Mononuclear cell (primary cell): ENCODE measurements around the gene CHPF. TPM values are rescaled to one million over a fixed set of nuclear protein-coding genes. Genes with fewer than 3 reads are reported as not detected.
A peak's percentile ranks its signal among the peaks of the same experiment; 100 is the strongest.

Experiments used
- H3K27me3 ChIP-seq: 2 replicates; pipeline ENCODE4 v1.6.0; 2011; ENCODE audit warnings: low read length, control low read depth; ENCODE audit not compliant: insufficient read depth
- H3K4me1 ChIP-seq: 2 replicates; pipeline ENCODE4 v1.5.1; 2011; ENCODE audit warnings: mild to moderate bottlenecking, low read length, control low read depth; ENCODE audit not compliant: insufficient read depth
- H3K4me3 ChIP-seq: 2 replicates; pipeline ENCODE4 v1.5.1; 2011; ENCODE audit warnings: mild to moderate bottlenecking, low read length, moderate library complexity
- H3K9me3 ChIP-seq: 2 replicates; pipeline ENCODE4 v1.5.1; 2011; ENCODE audit warnings: low read depth, mild to moderate bottlenecking, control low read depth, low read length
- total RNA-seq: library from RNA; depleted of rRNA; stranded (reverse); fragments of >200 nt; gene quantifications from one replicate; pipeline ENCODE4 v1.2.3, GENCODE V29; 2012

Gene CHPF
- total RNA-seq, 1 donor = 2.7 TPM

DNA sequence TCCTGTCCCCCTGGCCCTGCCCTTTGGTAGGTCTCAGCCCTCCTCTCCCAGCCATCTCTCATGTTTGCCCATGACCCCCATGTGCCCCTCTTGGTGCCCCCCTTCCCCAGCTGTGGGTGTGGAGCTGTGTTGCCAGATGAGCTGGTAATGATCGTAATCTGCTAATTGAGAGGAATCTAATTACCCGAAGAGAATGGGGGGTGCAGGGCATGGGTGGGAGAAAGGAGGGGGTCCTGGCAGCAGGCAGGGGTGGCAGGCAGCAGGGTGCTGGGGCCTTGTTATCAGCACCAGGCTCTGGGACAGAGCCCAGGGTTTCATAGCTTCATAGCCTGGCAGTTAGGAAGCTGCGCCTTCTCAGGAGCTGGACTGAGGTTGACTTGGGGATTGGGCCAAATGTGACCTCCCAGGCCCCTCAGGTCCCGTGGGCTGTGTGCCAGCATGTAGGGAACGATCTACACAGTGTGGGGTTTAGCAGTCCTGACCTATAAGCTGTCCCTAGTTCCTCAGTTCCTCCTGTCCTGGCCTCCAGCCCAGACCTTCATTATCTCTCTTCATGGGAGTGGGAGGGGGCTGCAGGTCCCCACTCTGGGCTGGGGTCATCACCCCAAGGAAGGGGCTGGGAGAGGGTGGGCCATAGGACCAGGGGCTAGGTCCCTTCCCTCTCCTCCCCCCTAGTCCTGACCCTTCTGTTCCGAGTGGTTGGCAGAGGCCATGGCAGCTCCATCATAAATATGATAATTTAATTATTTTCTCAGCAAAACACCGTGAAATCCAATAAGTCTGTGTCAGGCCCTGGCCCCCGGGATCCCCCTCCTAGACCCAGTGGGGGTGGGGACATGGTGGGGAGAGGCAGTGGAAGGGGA, 35.8 kb downstream of the CHPF start:
- H3K27me3 ChIP-seq = peaks cover 23% of the 10 kb centered on the region
- H3K4me1 ChIP-seq = peaks cover 11% of the 10 kb centered on the region
- no peak overlapping the region for H3K4me3 ChIP-seq
- H3K9me3 ChIP-seq = no peaks in the 10 kb centered on the region

DNA sequence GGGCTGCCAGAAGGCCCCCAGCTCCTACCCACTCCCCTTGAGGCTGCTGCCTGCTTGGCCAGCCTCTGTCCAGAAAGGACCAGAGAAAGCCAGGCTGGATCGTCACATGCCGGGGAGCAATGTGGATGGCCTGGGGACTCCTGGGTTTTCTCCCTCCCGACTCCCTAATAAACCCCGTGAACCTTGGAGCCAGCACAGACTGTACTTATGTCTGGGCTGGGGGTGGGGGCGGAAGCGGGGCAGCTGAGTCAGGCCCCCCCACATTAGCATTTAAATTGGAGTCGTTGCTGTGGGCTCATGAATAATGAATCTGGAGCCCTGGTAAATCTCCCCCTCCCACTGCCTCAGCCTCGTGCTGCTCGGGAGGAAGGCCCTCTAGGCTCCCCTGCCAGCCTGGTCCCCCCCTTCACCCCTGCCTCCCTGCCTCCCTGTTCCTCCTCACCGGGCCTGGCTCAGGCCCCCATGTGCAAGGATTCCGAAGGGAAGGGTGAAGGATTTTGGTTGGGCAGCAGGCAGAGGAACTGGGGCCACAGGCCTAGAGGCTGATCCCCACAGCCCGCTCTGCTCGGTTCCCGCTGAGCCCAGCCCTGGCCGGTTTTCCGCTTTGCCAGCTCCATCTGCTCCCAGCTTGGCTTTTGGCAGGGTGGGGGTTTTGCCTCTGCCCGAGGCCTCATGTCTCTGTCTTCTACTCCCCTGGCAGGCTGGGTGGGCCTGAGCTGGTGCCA, 36.6 kb downstream of the CHPF start:
- H3K27me3 ChIP-seq = peaks cover 15% of the 10 kb centered on the region
- H3K4me3 ChIP-seq = no peak overlapping the region
- H3K4me1 ChIP-seq = peaks cover 11% of the 10 kb centered on the region
- no peaks in the 10 kb centered on the region for H3K9me3 ChIP-seq

DNA sequence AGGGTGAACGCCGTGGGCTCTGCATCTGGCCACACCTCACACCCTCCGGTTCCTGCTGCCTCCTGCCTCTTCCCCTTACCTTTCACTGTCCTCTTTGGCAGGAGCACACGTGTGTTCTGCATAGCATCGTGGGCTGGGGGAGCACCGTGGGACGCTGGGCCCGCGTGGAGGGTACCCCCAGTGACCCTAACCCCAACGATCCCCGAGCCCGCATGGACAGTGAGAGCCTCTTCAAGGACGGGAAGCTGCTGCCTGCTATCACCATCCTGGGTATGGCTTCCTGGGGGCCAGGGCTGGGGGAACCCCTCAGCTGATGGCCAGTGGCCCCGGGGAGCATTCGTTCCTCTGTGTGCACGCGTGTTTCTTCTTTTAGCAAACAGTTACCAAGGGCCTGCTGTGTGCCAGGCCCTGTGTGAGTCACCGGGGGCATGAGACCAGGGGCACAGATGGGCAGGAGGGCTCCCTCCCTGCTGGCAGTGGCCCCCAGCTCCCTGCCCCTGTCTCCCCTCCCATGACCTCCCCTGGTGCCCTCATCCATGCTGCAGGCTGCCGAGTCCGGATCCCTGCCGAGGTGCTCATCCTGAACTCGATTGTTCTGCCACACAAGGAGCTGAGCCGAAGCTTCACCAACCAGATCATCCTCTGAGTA, 37.3 kb downstream of the CHPF start:
- Histone ChIP-seq H3K4me1 (peaks cover 11% of the 10 kb centered on the region), H3K27me3 (peaks cover 13% of the 10 kb centered on the region), H3K9me3 (no peaks in the 10 kb centered on the region), H3K4me3 (no peak overlapping the region)

DNA sequence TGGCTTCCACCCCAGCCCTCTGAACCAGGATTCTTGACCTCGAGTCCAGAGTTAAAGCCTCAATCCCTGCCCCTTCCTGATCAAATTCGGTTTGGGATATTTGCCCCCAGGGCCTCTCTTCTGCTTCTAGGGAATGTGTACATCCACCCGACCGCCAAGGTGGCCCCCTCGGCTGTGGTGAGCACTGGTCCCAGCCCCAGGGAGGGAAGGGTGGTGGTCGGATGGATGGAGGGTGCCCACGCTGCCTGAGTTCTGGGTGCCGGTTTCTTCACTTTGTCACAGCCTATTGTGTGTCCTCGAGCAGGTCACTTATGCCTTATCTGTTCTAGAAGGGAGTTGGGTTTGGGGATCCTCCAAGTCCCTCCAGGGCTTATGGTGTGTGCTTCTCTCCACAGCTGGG, 38.0 kb downstream of the CHPF start:
- Histone ChIP-seq H3K4me1 (peaks cover 11% of the 10 kb centered on the region), H3K27me3 (peaks cover 8% of the 10 kb centered on the region), H3K9me3 (no peaks in the 10 kb centered on the region), H3K4me3 (no peak overlapping the region)

DNA sequence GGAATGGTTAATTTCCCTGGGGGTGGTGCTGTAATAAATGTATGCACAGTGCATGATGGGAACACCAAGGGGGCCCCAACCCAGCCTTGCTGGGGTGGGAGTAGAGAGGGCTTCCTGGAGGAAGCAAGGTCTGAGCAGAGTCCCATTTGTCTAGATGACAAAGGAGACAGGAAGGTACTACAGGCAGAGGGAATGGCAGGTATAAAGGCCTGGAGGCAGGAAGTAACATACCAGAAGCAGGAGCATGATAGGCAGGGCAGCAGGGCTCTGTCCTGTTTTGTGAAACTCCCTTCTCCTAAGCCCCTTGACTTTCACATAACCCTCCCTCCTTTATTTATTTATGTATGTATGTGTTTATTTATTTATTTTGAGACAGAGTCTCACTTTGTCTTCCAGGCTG, 41.0 kb downstream of the CHPF start:
- Histone ChIP-seq H3K9me3 (no peaks in the 10 kb centered on the region), H3K4me3 (no peak overlapping the region), H3K27me3 (peaks cover 1% of the 10 kb centered on the region), H3K4me1 (peaks cover 18% of the 10 kb centered on the region)

DNA sequence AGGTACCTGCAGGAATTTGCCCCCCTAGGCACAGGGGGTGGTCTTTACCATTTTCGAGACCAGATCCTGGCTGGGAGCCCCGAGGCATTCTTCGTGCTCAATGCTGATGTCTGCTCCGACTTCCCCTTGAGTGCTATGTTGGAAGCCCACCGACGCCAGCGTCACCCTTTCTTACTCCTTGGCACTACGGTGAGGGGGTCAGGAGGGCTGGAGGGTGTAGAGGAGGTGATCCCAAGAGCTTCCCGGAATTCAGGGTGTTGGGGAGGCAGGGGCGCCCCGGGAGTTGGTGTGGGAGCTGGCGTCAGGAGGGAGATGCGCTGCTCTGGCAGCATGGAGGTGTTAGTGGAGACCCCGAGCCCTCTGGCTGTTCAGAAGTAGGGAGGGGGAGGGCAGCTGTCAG, 41.8 kb downstream of the CHPF start:
- Histone ChIP-seq H3K27me3 (peaks cover 9% of the 10 kb centered on the region), H3K4me1 (peaks cover 25% of the 10 kb centered on the region), H3K4me3 (no peak overlapping the region), H3K9me3 (no peaks in the 10 kb centered on the region)

DNA sequence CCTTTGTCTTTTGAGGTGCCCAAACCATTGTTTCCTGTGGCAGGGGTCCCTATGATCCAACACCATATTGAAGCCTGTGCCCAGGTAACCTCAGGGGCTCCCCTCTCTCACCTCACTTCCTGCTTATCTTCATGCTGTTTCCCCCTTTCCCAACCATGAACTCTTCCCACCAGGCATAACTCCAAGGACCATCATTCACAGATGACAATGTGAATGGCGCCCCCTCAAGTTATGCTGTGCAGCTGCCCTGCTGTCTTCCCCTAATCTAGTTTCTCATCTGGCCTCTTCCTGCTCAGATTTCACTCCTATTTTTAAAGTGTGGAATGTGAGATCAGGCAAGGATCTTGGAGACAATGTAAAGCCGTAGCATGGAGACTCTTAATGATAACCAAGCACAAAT, 43.5 kb downstream of the CHPF start:
- Histone ChIP-seq H3K27me3 (peaks cover 26% of the 10 kb centered on the region), H3K4me3 (no peak overlapping the region), H3K9me3 (no peaks in the 10 kb centered on the region), H3K4me1 (peaks cover 32% of the 10 kb centered on the region)

DNA sequence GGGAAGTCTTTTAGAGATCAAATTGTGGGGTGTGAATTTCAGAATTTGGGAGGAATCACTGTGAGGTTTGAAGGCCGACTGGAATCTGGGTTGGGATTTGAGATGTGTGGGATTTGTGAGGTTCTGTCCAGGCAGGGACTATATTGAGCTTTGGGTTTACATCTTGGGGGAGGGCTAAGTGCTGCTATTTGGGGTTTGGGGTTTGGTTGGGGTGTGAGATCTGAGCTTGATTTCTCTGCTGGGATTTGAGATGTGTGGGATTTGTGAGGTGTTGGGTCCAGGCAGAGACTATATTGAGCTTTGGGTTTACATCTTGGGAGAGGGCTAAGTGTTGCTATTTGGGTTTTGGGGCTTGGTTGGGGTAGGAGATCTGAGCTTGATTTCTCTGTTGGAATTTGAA, 44.1 kb downstream of the CHPF start:
- Histone ChIP-seq H3K4me3 (peak overlapping the region; percentile 64), H3K4me1 (peaks cover 32% of the 10 kb centered on the region), H3K27me3 (peaks cover 32% of the 10 kb centered on the region), H3K9me3 (no peaks in the 10 kb centered on the region)

DNA sequence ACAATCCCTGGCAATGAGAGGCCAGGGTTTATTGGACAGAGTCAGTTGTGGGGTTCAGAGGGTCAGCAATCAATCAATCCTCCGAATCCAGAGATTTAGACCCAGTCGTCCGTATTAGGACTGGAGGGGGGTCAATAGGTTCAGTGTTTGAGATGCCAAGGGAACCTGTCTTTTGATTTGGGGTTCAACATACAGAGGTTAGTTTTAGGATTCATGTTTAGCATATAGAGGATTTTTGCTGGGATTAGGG, 44.6 kb downstream of the CHPF start:
- Histone ChIP-seq H3K9me3 (no peaks in the 10 kb centered on the region), H3K4me1 (peaks cover 32% of the 10 kb centered on the region), H3K4me3 (peak overlapping the region; percentile 64), H3K27me3 (peaks cover 37% of the 10 kb centered on the region)

DNA sequence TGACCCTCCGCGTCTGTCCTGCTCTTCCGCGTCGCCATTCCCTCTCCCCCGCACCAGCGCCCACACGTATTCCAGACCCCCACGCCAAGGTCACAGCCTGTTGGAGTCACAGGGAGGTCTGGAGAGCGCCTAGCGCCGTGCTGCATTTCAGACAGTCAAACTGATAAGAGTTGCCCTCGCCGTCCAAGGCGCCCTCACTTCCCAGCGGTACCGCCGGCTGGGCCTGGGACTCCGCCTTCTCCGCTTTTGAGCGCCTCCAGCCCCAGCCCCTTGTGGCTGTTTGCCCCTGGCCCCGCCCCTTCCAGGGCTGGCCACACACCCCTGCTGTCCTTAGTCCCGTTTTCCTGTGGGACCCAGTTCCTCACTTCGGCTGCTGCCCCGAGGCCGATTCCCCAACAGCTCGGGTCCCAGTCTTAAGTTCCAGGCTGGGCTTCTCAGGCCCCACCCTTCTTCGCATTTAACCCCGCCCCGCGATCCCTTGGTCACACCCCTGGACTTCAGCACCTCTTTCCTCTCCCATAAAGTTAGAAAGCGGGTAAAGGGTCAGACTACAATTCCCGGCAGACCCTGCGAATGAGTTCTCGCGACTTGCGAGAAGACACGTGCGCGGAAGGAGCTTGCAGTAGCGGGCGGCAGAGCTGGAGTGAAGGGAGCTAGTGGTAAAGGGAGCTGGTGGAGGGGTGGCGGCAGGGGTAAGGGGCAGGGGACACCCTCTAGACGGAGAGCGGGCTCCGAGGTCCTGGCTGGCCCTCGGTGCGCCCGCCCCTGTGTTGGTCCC, 45.1 kb downstream of the CHPF start, which contains the start of gene GMPPA:
GMPPA (plus strand) TSS at position 612 of the 778 bp plus-strand sequence. CDS start 1,085 bp downstream, outside the sequence.
- Histone ChIP-seq H3K9me3 (no peaks in the 10 kb centered on the region), H3K4me3 (peak within 1 kb of the TSS; percentile 64), H3K27me3 (peaks cover 39% of the 10 kb centered on the region), H3K4me1 (peaks cover 32% of the 10 kb centered on the region)

DNA sequence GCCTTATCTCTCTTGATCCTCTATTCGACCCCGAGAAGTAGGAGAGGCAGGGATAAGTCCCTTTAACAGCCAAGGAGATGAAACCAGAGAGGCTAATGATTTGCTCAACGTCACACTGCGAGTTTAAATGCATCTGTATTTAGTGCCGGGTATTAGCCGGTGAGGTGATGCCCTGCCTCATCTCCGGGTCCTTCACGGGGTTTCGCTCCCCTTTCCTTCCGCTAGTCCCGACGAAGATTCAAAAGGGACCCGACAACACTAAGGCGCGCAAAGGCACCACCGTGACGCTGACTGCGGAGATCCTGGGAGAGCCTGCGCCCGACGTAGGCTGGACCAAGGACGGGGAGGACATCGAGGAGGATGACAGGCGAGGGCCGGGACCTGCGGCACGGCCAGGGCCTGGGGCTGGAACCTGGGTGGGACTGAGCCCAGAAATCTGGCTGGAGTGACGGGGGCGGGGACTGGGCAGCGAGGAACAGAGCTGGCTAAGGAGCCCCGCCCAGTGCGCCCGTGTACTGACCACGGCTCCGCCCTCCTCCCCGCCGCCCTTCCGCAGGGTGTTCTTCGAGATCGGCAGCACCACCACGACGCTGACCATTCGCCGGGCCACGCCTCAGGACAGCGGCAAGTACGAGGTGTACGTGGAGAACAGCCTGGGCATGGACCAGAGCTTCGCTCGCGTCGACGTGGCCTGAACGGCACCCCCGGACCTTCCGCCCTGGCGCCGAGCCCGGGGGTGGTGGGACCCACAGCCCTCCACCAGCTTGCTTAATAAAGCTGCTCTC, 45.9 kb downstream of the CHPF start:
- peaks cover 39% of the 10 kb centered on the region for H3K27me3 ChIP-seq
- H3K9me3 ChIP-seq = no peaks in the 10 kb centered on the region
- H3K4me1 ChIP-seq = peaks cover 32% of the 10 kb centered on the region
- peak overlapping the region; percentile 64 for H3K4me3 ChIP-seq

DNA sequence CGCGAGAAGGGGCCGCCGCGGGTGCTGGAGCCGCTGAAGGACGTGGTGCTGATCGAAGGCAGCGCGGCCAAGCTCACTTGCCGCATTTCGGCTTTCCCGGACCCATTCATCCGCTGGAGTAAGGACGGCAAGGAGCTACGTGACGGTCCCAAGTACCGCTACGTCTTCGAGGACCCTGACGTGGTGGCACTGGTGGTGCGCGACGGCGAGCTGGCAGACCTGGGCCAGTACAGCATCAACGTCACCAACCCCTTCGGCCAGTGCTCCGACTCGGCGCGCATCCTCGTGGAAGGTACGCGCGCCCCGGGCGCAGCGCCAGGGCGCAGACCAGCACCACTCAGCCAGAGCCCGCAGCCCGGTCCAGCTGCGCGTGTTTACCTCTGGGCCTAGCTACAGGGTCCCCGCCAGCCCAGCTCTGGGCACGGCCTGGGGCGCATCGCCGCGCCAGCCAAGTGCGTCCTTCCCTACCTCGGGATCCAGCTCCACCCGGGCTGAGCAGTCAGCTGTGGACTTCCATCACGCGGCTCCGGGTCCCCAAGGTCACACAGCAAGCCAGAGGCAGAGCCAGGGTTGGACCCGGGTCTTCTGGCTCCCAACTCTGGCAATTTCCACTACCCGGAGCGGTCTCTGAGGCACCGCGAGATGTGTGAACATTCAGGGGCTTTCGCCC, 46.6 kb downstream of the CHPF start:
- Histone ChIP-seq H3K9me3 (no peaks in the 10 kb centered on the region), H3K4me3 (no peak overlapping the region), H3K4me1 (peaks cover 32% of the 10 kb centered on the region), H3K27me3 (peaks cover 39% of the 10 kb centered on the region)

DNA sequence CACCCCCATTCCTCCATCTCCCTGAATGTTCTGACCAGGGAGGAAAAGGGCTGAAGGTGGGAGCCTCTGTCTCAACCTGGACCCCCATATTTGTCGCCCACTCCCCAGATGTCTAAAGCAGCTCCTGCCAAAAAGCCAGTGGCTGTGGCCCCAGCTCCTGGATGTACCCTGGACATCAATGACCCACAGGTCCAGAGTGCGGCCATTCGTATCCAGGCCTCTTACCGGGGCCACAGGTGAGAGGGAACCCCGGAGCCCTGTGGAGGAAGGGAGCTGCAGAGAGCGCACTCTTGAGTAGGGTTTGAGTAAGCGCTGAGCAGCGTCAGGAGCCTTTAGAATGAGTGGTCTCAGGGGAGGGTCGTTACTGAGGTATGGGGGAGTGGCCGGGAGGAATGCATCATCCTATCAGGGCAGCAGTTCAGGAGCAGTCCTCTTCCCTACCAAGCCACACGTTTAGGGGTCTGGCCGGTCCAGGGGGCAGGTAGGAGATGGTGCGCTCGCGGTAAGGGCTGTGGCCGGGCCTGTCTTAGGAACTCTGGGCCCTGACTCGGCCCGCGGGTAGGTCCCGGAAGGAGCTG, 47.3 kb downstream of the CHPF start:
- Histone ChIP-seq H3K9me3 (no peaks in the 10 kb centered on the region), H3K4me3 (no peak overlapping the region), H3K27me3 (peaks cover 39% of the 10 kb centered on the region)

More for the DNA sequence above, 47.3 kb downstream of the CHPF start:
- peaks cover 32% of the 10 kb centered on the region for H3K4me1 ChIP-seq
